Progenitor cell of endocrine pancreas (in vitro differentiated cells): Measurements from ENCODE around the gene ZNF10. TPM values are rescaled to one million over a fixed set of nuclear protein-coding genes. Genes with fewer than 3 reads are reported as not detected.

Source experiments
- DNase-seq: peaks from one replicate; pipeline ENCODE4 v3.0.0; 2021; ENCODE audit warnings: low spot score; ENCODE audit not compliant: unreplicated experiment
- H3K27ac Mint-ChIP-seq: 2 replicates; pipeline ENCODE4 v1.8.0; 2021; ENCODE audit warnings: mild to moderate bottlenecking, moderate library complexity, mixed read lengths
- H3K27me3 Mint-ChIP-seq: 2 replicates; pipeline ENCODE4 v1.8.0; 2021; ENCODE audit warnings: mixed read lengths
- H3K36me3 Mint-ChIP-seq: 2 replicates; pipeline ENCODE4 v1.8.0; 2022; ENCODE audit warnings: mixed read lengths; ENCODE audit not compliant: insufficient read depth
- H3K4me1 Mint-ChIP-seq: 2 replicates; pipeline ENCODE4 v1.8.0; 2021; ENCODE audit warnings: low read depth, mixed read lengths
- H3K4me3 Mint-ChIP-seq: 2 replicates; pipeline ENCODE4 v1.8.0; 2021; ENCODE audit warnings: low read depth, mild to moderate bottlenecking, moderate library complexity, mixed read lengths
- H3K9me3 Mint-ChIP-seq: 2 replicates; pipeline ENCODE4 v1.8.0; 2021; ENCODE audit warnings: low read depth, mixed read lengths
- CTCF ChIP-seq: fragments of 200-600 bp; sonication (generic); IDR thresholded peaks from one replicate; pipeline ENCODE4 v1.5.0; 2021; ENCODE audit warnings: antibody characterized with exemption, mild to moderate bottlenecking; ENCODE audit not compliant: unreplicated experiment
- total RNA-seq: library from RNA; stranded (reverse); gene quantifications from 2 replicates; pipeline ENCODE4 v1.2.1, GENCODE V29; 2021

Gene ZNF10
- total RNA-seq, 1 donor from 2014 or later = 24.6 TPM

GRCh38 chr12:133172491-133172890 is 42.1 kb downstream of the ZNF10 start:
- no peak for TF ChIP-seq CTCF
- peaks cover 4% of the 10 kb centered on the region for H3K36me3 Mint-ChIP-seq
- no peak for DNase-seq
- H3K4me1 Mint-ChIP-seq = no peaks in the 10 kb centered on the region
- no peak overlapping the region for H3K4me3 Mint-ChIP-seq
- H3K9me3 Mint-ChIP-seq = peaks cover 53% of the 10 kb centered on the region
- H3K27ac Mint-ChIP-seq = no peak overlapping the region
- H3K27me3 Mint-ChIP-seq = no peaks in the 10 kb centered on the region

GRCh38 chr12:133174901-133175300 is 44.5 kb downstream of the ZNF10 start:
- TF ChIP-seq CTCF = no peak
- H3K36me3 Mint-ChIP-seq = peaks cover 6% of the 10 kb centered on the region
- DNase-seq = no peak
- H3K27me3 Mint-ChIP-seq = no peaks in the 10 kb centered on the region
- no peak overlapping the region for H3K4me3 Mint-ChIP-seq
- H3K27ac Mint-ChIP-seq = no peak overlapping the region
- peaks cover 51% of the 10 kb centered on the region for H3K9me3 Mint-ChIP-seq
- H3K4me1 Mint-ChIP-seq = no peaks in the 10 kb centered on the region

- H3K4me3 Mint-ChIP-seq = peak overlapping the region; percentile 45
Measured at GRCh38 chr12:133180669-133181068, 50.2 kb downstream of the ZNF10 start.

GRCh38 chr12:133181238-133181959 is 51.0 kb downstream of the ZNF10 start, which contains the start of gene ZNF268:
Gene ZNF268, plus strand, starts transcription at chr12:133181495. Its CDS starts 503 bp downstream, at chr12:133181998.
- H3K27ac Mint-ChIP-seq = peak within 1 kb of the TSS; percentile 97
- no peaks in the 10 kb centered on the region for H3K27me3 Mint-ChIP-seq
- DNase-seq = peak; percentile 90
- peaks cover 5% of the 10 kb centered on the region for H3K4me1 Mint-ChIP-seq
- TF ChIP-seq CTCF = peak; percentile 83
- peaks cover 52% of the 10 kb centered on the region for H3K9me3 Mint-ChIP-seq
- peaks cover 60% of the 10 kb centered on the region for H3K36me3 Mint-ChIP-seq
- peak within 1 kb of the TSS; percentile 95 for H3K4me3 Mint-ChIP-seq

More at GRCh38 chr12:133180669-133181068, 50.2 kb downstream of the ZNF10 start:
- no peak for TF ChIP-seq CTCF
- DNase-seq = no peak
- Mint-ChIP-seq H3K27me3 (no peaks in the 10 kb centered on the region), H3K9me3 (peaks cover 55% of the 10 kb centered on the region), H3K27ac (no peak overlapping the region), H3K36me3 (peaks cover 52% of the 10 kb centered on the region), H3K4me1 (peaks cover 5% of the 10 kb centered on the region)

- TF ChIP-seq CTCF = no peak
- Mint-ChIP-seq H3K27me3 (no peaks in the 10 kb centered on the region), H3K4me1 (no peaks in the 10 kb centered on the region), H3K36me3 (peaks cover 100% of the 10 kb centered on the region), H3K9me3 (peaks cover 74% of the 10 kb centered on the region), H3K27ac (no peak overlapping the region), H3K4me3 (no peak overlapping the region)
- no peak for DNase-seq
Measured at GRCh38 chr12:133190176-133190575, 59.7 kb downstream of the ZNF10 start.
